H1 (cell line): ENCODE results near the gene PINLYP. TPM values are rescaled to one million over a fixed set of nuclear protein-coding genes. Genes with fewer than 3 reads are reported as not detected.

ENCODE experiments used
- CTCF ChIA-PET: fragments of 300-600 bp; sonication (Branson Sonifier 250); formaldehyde crosslinking; loops from one replicate; lab custom pipeline; 2021; ENCODE audit not compliant: partially characterized antibody; lab: Charles Lee
- POLR2A ChIA-PET: fragments of 300-600 bp; sonication (Branson Sonifier 250); formaldehyde crosslinking; loops from one replicate; lab custom pipeline; 2021; ENCODE audit warnings: inconsistent platforms; ENCODE audit not compliant: partially characterized antibody; lab: Charles Lee
- DNase-seq, 2 experiments: peaks; one replicate each; pipeline versions ENCODE4 v3.0.0 to v3.0.0-alpha.2; 2010 to 2022; ENCODE audit warnings: low spot score in 2 of 2, low read depth in 1 of 2, mixed read lengths in 1 of 2
- FAIRE-seq: peaks from 2 replicates; lab custom pipeline; 2011; peaks lifted over from hg19 to GRCh38; lab: Jason Lieb, UNC
- H2AFZ ChIP-seq: 2 replicates; pipeline ENCODE4 v1.8.1; 2012; ENCODE audit warnings: low read length, inconsistent platforms
- H2AK5ac ChIP-seq: 2 replicates; pipeline ENCODE4 v1.6.1; 2013; ENCODE audit warnings: low read depth, low read length
- H2BK120ac ChIP-seq: replicated peaks from 2 replicates; pipeline ENCODE3; 2013; ENCODE audit warnings: low read depth, low read length, inconsistent platforms
- H2BK12ac ChIP-seq: 2 replicates; pipeline ENCODE4 v1.6.1; 2013; ENCODE audit warnings: low read depth, low read length
- H2BK15ac ChIP-seq: 2 replicates; pipeline ENCODE4 v1.6.1; 2013; ENCODE audit warnings: low read length
- H2BK20ac ChIP-seq: 2 replicates; pipeline ENCODE4 v1.6.1; 2013; ENCODE audit warnings: low read length
- H2BK5ac ChIP-seq: 2 replicates; pipeline ENCODE4 v1.6.1; 2013; ENCODE audit warnings: low read depth, low read length
- H3K14ac ChIP-seq: 2 replicates; pipeline ENCODE4 v1.6.1; 2013; ENCODE audit warnings: inconsistent platforms; ENCODE audit not compliant: insufficient read length
- H3K18ac ChIP-seq: 2 replicates; pipeline ENCODE4 v1.6.1; 2013; ENCODE audit warnings: low read length; ENCODE audit errors: extremely low read depth
- H3K23ac ChIP-seq: 2 replicates; pipeline ENCODE4 v1.6.1; 2013; ENCODE audit warnings: inconsistent platforms; ENCODE audit not compliant: insufficient read length
- H3K23me2 ChIP-seq: 2 replicates; pipeline ENCODE4 v1.6.1; 2013; ENCODE audit warnings: low read depth, low read length
- H3K27ac ChIP-seq: 2 replicates; pipeline ENCODE4 v1.6.1; 2011; ENCODE audit warnings: low read depth, low read length, inconsistent platforms
- H3K27me3 ChIP-seq, 4 experiments: replicated peaks in 1 of 4; 1 replicate in 1 of 4; 2 replicates in 3 of 4; pipeline versions ENCODE4 v1.6.1 to v1.8.1; 2011 to 2013; ENCODE audit warnings: low read length in 3 of 4, mild to moderate bottlenecking in 3 of 4, inconsistent platforms in 2 of 4, mixed read lengths in 2 of 4, moderate library complexity in 1 of 4; ENCODE audit not compliant: control insufficient read depth in 3 of 4, insufficient read depth in 3 of 4; ENCODE audit errors: extremely low read depth in 1 of 4
- H3K36me3 ChIP-seq, 4 experiments: 2 replicates each; pipeline versions ENCODE4 v1.6.1 to v1.8.1; 2011 to 2013; ENCODE audit warnings: mild to moderate bottlenecking in 4 of 4, low read length in 3 of 4, moderate library complexity in 2 of 4, control low read depth in 1 of 4, inconsistent platforms in 1 of 4; ENCODE audit not compliant: insufficient read depth in 4 of 4, control insufficient read depth in 2 of 4
- H3K4ac ChIP-seq: replicated peaks from 2 replicates; pipeline ENCODE3; 2013; ENCODE audit warnings: low read length, low read depth, mixed read lengths, inconsistent platforms; ENCODE audit not compliant: insufficient read length
- H3K4me1 ChIP-seq, 4 experiments: replicated peaks in 1 of 4; 1 replicate in 1 of 4; 2 replicates in 3 of 4; pipeline versions ENCODE4 v1.6.1 to v1.8.1; 2011 to 2013; ENCODE audit warnings: low read length in 3 of 4, inconsistent platforms in 2 of 4, mixed read lengths in 1 of 4; ENCODE audit not compliant: insufficient read depth in 4 of 4, control insufficient read depth in 3 of 4
- H3K4me2 ChIP-seq, 2 experiments: 2 replicates each; pipeline versions ENCODE4 v1.6.1 to v1.8.1; 2011 to 2013; ENCODE audit warnings: low read depth in 2 of 2, low read length in 2 of 2, control low read depth in 1 of 2, inconsistent platforms in 1 of 2, mild to moderate bottlenecking in 1 of 2; ENCODE audit not compliant: insufficient read depth in 1 of 2
- H3K4me3 ChIP-seq, 4 experiments: fragments of 200-600, 300-600 bp in 1 of 4; sonication (generic), shearing (Covaris generic), sonication (Bioruptor Twin) in 1 of 4; 2 replicates each; pipeline versions ENCODE4 v1.5.1 to v1.8.1; 2011 to 2016; ENCODE audit warnings: low read length in 4 of 4, low read depth in 3 of 4, control low read depth in 2 of 4, inconsistent platforms in 2 of 4, mild to moderate bottlenecking in 2 of 4, mixed read lengths in 1 of 4, moderate library complexity in 1 of 4; ENCODE audit not compliant: insufficient read depth in 2 of 4; ENCODE audit errors: extremely low read depth in 1 of 4
- H3K56ac ChIP-seq: replicated peaks from 2 replicates; pipeline ENCODE3; 2013; ENCODE audit warnings: low read depth, mild to moderate bottlenecking, mixed read lengths, low read length, inconsistent platforms; ENCODE audit not compliant: insufficient read length
- H3K79me1 ChIP-seq: 2 replicates; pipeline ENCODE4 v1.6.1; 2013; ENCODE audit warnings: low read depth, low read length, control low read depth
- H3K79me2 ChIP-seq, 2 experiments: 2 replicates each; pipeline versions ENCODE4 v1.6.1 to v1.8.1; 2012 to 2013; ENCODE audit warnings: low read length in 2 of 2, mild to moderate bottlenecking in 2 of 2, inconsistent platforms in 1 of 2; ENCODE audit not compliant: insufficient read depth in 2 of 2, control insufficient read depth in 1 of 2
- H3K9ac ChIP-seq, 4 experiments: replicated peaks in 1 of 4; 1 replicate in 1 of 4; 2 replicates in 3 of 4; pipeline versions ENCODE4 v1.6.1 to v1.8.1; 2011 to 2013; ENCODE audit warnings: low read depth in 3 of 4, low read length in 3 of 4, control low read depth in 2 of 4, mild to moderate bottlenecking in 2 of 4, moderate library complexity in 2 of 4, inconsistent platforms in 1 of 4; ENCODE audit errors: extremely low read depth in 1 of 4
- H3K9me3 ChIP-seq, 2 experiments: 2 replicates each; pipeline versions ENCODE4 v1.6.1 to v1.8.1; 2012 to 2013; ENCODE audit warnings: mild to moderate bottlenecking in 2 of 2, moderate library complexity in 2 of 2, control low read depth in 1 of 2, inconsistent platforms in 1 of 2, low read depth in 1 of 2, low read length in 1 of 2, mixed read lengths in 1 of 2; ENCODE audit not compliant: insufficient read depth in 2 of 2
- H4K20me1 ChIP-seq, 2 experiments: replicated peaks in 1 of 2; 2 replicates each; pipeline versions ENCODE3 to v1.8.1; 2011 to 2013; ENCODE audit warnings: inconsistent platforms in 2 of 2, low read length in 2 of 2, mild to moderate bottlenecking in 1 of 2; ENCODE audit not compliant: insufficient read depth in 2 of 2, control insufficient read depth in 1 of 2
- H4K5ac ChIP-seq: 2 replicates; pipeline ENCODE4 v1.6.1; 2013; ENCODE audit warnings: low read length, low read depth, mixed read lengths, inconsistent platforms; ENCODE audit not compliant: insufficient read length
- H4K8ac ChIP-seq: 2 replicates; pipeline ENCODE4 v1.8.0; 2013; ENCODE audit warnings: mild to moderate bottlenecking, moderate library complexity, low read length, inconsistent platforms; ENCODE audit not compliant: insufficient read depth; ENCODE audit errors: extremely low read depth
- H4K91ac ChIP-seq: replicated peaks from 2 replicates; pipeline ENCODE3; 2013; ENCODE audit warnings: low read length, mixed read lengths, inconsistent platforms; ENCODE audit not compliant: insufficient read length
- KDM5A ChIP-seq: fragments of 200-600 bp; IDR thresholded peaks from 2 replicates; pipeline ENCODE4 v1.7.1; 2012; ENCODE audit warnings: mild to moderate bottlenecking, low read length, inconsistent platforms, mixed read lengths
- NANOG ChIP-seq: IDR thresholded peaks from 2 replicates; pipeline ENCODE4 v1.6.1; 2011; ENCODE audit warnings: low read length, low read depth, mild to moderate bottlenecking, inconsistent platforms; ENCODE audit not compliant: insufficient read depth, poor library complexity, severe bottlenecking
- PHF8 ChIP-seq: fragments of 200-600 bp; sonication (generic); conservative IDR thresholded peaks from 2 replicates; pipeline ENCODE4 v1.7.1; 2012; ENCODE audit warnings: low read depth, mild to moderate bottlenecking, inconsistent platforms, low read length, moderate library complexity
- POU5F1 ChIP-seq: IDR thresholded peaks from 2 replicates; pipeline ENCODE4 v1.6.1; 2011; ENCODE audit warnings: low read depth, mild to moderate bottlenecking, low read length, moderate library complexity
- RAD21 ChIP-seq, 2 experiments: IDR thresholded peaks in 1 of 2; conservative IDR thresholded peaks in 1 of 2; 2 replicates each; pipeline ENCODE4 v1.6.1; 2011; ENCODE audit warnings: low read depth in 2 of 2, low read length in 2 of 2, improper control_type of control experiment in 1 of 2, inconsistent platforms in 1 of 2, mild to moderate bottlenecking in 1 of 2, moderate library complexity in 1 of 2
- WGBS, 2 experiments: shearing (Covaris generic) in 1 of 2; methylation state at CpG; one replicate each; pipeline versions ENCODE4 v1.1.6 to v1.1.7; 2013 to 2015; ENCODE audit warnings: low lambda C conversion rate in 2 of 2, mixed read lengths in 2 of 2, inconsistent platforms in 1 of 2, low coverage in 1 of 2, missing lambda C conversion rate in 1 of 2; ENCODE audit not compliant: insufficient replicate concordance in 2 of 2, insufficient coverage in 1 of 2, insufficient read length in 1 of 2; ENCODE audit errors: extremely low coverage in 1 of 2, missing lambda C conversion rate in 1 of 2; 5-methylcytosine and 5-hydroxymethylcytosine counted together
- polyA plus RNA-seq, 7 experiments: library from polyadenylated mRNA; depleted of rRNA in 3 of 7; stranded (reverse) in 5 of 7; unstranded in 2 of 7; fragments of >200 nt in 5 of 7; fragments of 200-250 nt in 2 of 7; gene quantifications; 1 replicate in 5 of 7; 2 replicates in 1 of 7; 4 replicates in 1 of 7; pipeline versions ENCODE4 v1.2.1 to v1.2.3, GENCODE V29; 2011 to 2013; ENCODE audit warnings: missing spikeins in 2 of 7, mixed read lengths in 2 of 7
- total RNA-seq: library from RNA; stranded (reverse); fragmentation: NEBNext Ultra II Directional; extraction: Animal tissue kit (Norgen Biotek cat#: 25700); gene quantifications from 2 replicates; pipeline ENCODE4 v1.2.1, GENCODE V29; 2021
- TF ChIP-seq, protein P1 (sequence below): IDR thresholded peaks from 2 replicates; pipeline ENCODE4 v1.6.1; 2012; ENCODE audit warnings: low read length, inconsistent platforms
- TF ChIP-seq, protein P2 (sequence below), 3 experiments: IDR thresholded peaks; 1 replicate in 2 of 3; 2 replicates in 1 of 3; pipeline versions ENCODE4 v1.5.1 to v1.6.1; 2011; ENCODE audit warnings: low read length in 3 of 3, mild to moderate bottlenecking in 3 of 3, inconsistent platforms in 2 of 3, low read depth in 1 of 3, moderate library complexity in 1 of 3; ENCODE audit not compliant: insufficient read depth in 1 of 3; ENCODE audit errors: control extremely low read depth in 1 of 3

The PINLYP gene
- total and polyA plus RNA-seq, 2 of the 8 experiments (the other 6 are each of a cell fraction or from before 2014, with no cell fraction given) = 7.5 to 31.3 TPM

DNA sequence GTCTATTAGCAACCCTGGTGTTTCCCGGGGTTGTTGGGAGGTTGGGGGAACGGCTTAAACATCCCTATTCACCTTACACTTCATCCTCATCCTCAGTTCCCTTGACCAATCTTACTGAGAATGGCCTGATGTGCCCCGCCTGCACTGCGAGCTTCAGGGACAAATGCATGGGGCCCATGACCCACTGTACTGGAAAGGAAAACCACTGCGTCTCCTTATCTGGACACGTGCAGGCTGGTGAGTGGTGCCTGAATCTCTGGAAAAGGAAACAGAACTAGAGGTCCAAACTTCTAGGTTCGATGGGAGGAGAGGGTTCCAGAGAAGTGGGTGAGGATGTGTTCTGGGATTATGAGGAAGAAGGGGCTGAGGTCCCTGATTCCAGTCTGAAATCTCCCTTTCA is 5.9 kb downstream of the PINLYP start:
- Histone ChIP-seq H4K8ac (no peak overlapping the region), H4K20me1 (peaks cover 0 to 4% of the 10 kb centered on the region in 2 experiments), H3K9ac (no peak overlapping the region; a peak in 1 of 7 replicates), H2BK5ac (peak overlapping the region; percentile 83; the same call in 1 of the 2 replicates), H3K23me2 (peaks cover 16% of the 10 kb centered on the region), H2BK120ac (no peak overlapping the region), H3K18ac (no peak overlapping the region), H4K5ac (no peak overlapping the region), H3K9me3 (no peaks in the 10 kb centered on the region), H2AK5ac (0 out of 2 replicates have a peak overlapping the region, but pooled peaks have one; percentile 67), H3K79me2 (no peaks in the 10 kb centered on the region), H3K4me3 (peak overlapping the region in 1 of 4 experiments; percentile 89; a peak in 2 of 8 replicates), H3K27me3 (no peaks in the 10 kb centered on the region), H3K56ac (no peak overlapping the region), H3K4ac (no peak overlapping the region), H2AFZ (0 out of 2 replicates have a peak overlapping the region, but pooled peaks have one; percentile 23), H3K4me1 (peaks cover 0 to 11% (median 5%) of the 10 kb centered on the region in 4 experiments; a peak in 6 of 7 replicates), H3K4me2 (peak overlapping the region; percentile 64 to 98), H2BK12ac (no peak overlapping the region), H3K23ac (no peak overlapping the region), H3K36me3 (peaks cover 0 to under 1% (median 0%) of the 10 kb centered on the region in 4 experiments; a peak in 2 of 8 replicates), H3K79me1 (peaks cover 5% of the 10 kb centered on the region; the same call in 1 of the 2 replicates), H2BK15ac (0 out of 2 replicates have a peak overlapping the region, but pooled peaks have one; percentile 48), H4K91ac (no peak overlapping the region), H3K14ac (no peak overlapping the region), H3K27ac (no peak overlapping the region), H2BK20ac (no peak overlapping the region)
- FAIRE-seq (no peak), DNase-seq (no peak)
- WGBS, 2 experiments = 82% methylated on average over 7 of the region's 7 CpGs; no CpG with 5 or more reads in 1 of the 2 experiments
- ChIA-PET CTCF (interaction anchor here (1.2 to 6.9 kb wide), 3 partner anchors 9 to 26 kb away, joined by 3 to 45 read pairs (median 7); partner anchors contain the start of gene IRGQ), POLR2A (interaction anchor here (0.7 to 3.6 kb wide), 6 partner anchors 8 to 53 kb away, joined by 4 to 22 read pairs (median 8); partner anchors contain the start of gene ZNF575)
- TF ChIP-seq, protein P1, sequence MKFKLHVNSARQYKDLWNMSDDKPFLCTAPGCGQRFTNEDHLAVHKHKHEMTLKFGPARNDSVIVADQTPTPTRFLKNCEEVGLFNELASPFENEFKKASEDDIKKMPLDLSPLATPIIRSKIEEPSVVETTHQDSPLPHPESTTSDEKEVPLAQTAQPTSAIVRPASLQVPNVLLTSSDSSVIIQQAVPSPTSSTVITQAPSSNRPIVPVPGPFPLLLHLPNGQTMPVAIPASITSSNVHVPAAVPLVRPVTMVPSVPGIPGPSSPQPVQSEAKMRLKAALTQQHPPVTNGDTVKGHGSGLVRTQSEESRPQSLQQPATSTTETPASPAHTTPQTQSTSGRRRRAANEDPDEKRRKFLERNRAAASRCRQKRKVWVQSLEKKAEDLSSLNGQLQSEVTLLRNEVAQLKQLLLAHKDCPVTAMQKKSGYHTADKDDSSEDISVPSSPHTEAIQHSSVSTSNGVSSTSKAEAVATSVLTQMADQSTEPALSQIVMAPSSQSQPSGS = no peak
- no peak for TF ChIP-seq POU5F1
- no peak for TF ChIP-seq RAD21 (IDR thresholded peaks at IDR 0.05 in 1 of 2, conservative IDR thresholded peaks at IDR 0.05 in 1 of 2; ENCODE audit: low read depth in 2 of 2, low read length in 2 of 2)
- no peak for TF ChIP-seq NANOG
- TF ChIP-seq, protein P2, sequence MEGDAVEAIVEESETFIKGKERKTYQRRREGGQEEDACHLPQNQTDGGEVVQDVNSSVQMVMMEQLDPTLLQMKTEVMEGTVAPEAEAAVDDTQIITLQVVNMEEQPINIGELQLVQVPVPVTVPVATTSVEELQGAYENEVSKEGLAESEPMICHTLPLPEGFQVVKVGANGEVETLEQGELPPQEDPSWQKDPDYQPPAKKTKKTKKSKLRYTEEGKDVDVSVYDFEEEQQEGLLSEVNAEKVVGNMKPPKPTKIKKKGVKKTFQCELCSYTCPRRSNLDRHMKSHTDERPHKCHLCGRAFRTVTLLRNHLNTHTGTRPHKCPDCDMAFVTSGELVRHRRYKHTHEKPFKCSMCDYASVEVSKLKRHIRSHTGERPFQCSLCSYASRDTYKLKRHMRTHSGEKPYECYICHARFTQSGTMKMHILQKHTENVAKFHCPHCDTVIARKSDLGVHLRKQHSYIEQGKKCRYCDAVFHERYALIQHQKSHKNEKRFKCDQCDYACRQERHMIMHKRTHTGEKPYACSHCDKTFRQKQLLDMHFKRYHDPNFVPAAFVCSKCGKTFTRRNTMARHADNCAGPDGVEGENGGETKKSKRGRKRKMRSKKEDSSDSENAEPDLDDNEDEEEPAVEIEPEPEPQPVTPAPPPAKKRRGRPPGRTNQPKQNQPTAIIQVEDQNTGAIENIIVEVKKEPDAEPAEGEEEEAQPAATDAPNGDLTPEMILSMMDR (IDR thresholded peaks at IDR 0.05; ENCODE audit: control extremely low read depth in 1 of 3, insufficient read depth in 1 of 3, low read depth in 1 of 3, low read length in 3 of 3) = no peak
- TF ChIP-seq PHF8 = no peak
- no peak for TF ChIP-seq KDM5A
